Uterus (tissue), 4 donors: ENCODE results near the gene GALNT18. TPM values are rescaled to one million over a fixed set of nuclear protein-coding genes. Genes with fewer than 3 reads are reported as not detected.

Source experiments
- DNase-seq, 2 donors: peaks; one replicate each; pipeline ENCODE4 v3.0.0-alpha.2; 2019 to 2020
- H3K27ac ChIP-seq, 2 donors: fragments of 200-600 bp; sonication (generic); 1 replicate in 1 of 2; 2 replicates in 1 of 2; pipeline ENCODE4 v1.5.1; 2016 to 2018
- H3K27me3 ChIP-seq, 2 donors: fragments of 200-600 bp; sonication (generic); one replicate each; pipeline ENCODE4 v1.5.1; 2018 to 2019; ENCODE audit warnings: control low read depth in 1 of 2
- H3K36me3 ChIP-seq, 2 donors: fragments of 200-600 bp; sonication (generic); one replicate each; pipeline ENCODE4 v1.5.1; 2019; ENCODE audit warnings: control low read depth in 1 of 2
- H3K4me1 ChIP-seq, 2 donors: fragments of 200-600 bp; sonication (generic); one replicate each; pipeline ENCODE4 v1.5.1; 2018 to 2019; ENCODE audit warnings: control low read depth in 1 of 2
- H3K4me3 ChIP-seq, 2 donors: fragments of 200-600 bp; sonication (generic); 1 replicate in 1 of 2; 2 replicates in 1 of 2; pipeline ENCODE4 v1.5.1; 2018 to 2019; ENCODE audit warnings: mild to moderate bottlenecking in 1 of 2
- H3K9me3 ChIP-seq, 2 donors: fragments of 200-600 bp; sonication (generic); one replicate each; pipeline ENCODE4 v1.5.1; 2019; ENCODE audit warnings: control low read depth in 1 of 2
- CTCF ChIP-seq, 4 experiments: fragments of 200-600 bp in 2 of 4; fragments of 450-650 bp in 2 of 4; sonication (generic) in 2 of 4; IDR thresholded peaks; one replicate each; pipeline ENCODE4 v1.5.1; 2016 to 2019; ENCODE audit warnings: antibody characterized with exemption in 4 of 4, mild to moderate bottlenecking in 2 of 4, moderate library complexity in 1 of 4
- POLR2A ChIP-seq, 2 donors: fragments of 450-650 bp; IDR thresholded peaks; one replicate each; pipeline ENCODE4 v1.6.1; 2016; ENCODE audit warnings: antibody characterized with exemption in 2 of 2, mild to moderate bottlenecking in 1 of 2, moderate library complexity in 1 of 2
- intact Hi-C: fragments of 100-400 bp; cut with DNase I; formaldehyde crosslinking; loops from one replicate; pipeline ENCODE4 v1.15.1; 2023; ENCODE audit warnings: low total_unique reads
- total RNA-seq, 4 donors: library from RNA; depleted of rRNA in 3 of 4; stranded (reverse); fragments of >200 nt in 3 of 4; gene quantifications; one replicate each; pipeline versions ENCODE4 v1.1.0 to v1.2.4, GENCODE V29; 2014 to 2023
- donor health status: DM: yes; HTN: yes; CAD: no.

The GALNT18 gene
- total RNA-seq, 4 donors from 2014 or later: 21.4 to 35.1 (median 27.3) TPM

- H3K9me3 ChIP-seq: no peaks in the 10 kb centered on the region
- no peaks in the 10 kb centered on the region for H3K27me3 ChIP-seq
- intact Hi-C loops: no loop called here
- H3K4me3 ChIP-seq: no peak overlapping the region
- TF ChIP-seq CTCF (IDR thresholded peaks at IDR 0.05): no peak
- TF ChIP-seq POLR2A (IDR thresholded peaks at IDR 0.05): no peak
- H3K36me3 ChIP-seq: no peaks in the 10 kb centered on the region
- no peaks in the 10 kb centered on the region for H3K4me1 ChIP-seq
- DNase-seq: no peak
- H3K27ac ChIP-seq: no peak overlapping the region
Measured at GRCh38 chr11:11427140-11427539, 194.7 kb downstream of the GALNT18 start.

GRCh38 chr11:11426226-11426952 lies 195.4 kb downstream of the GALNT18 start:
- no peaks in the 10 kb centered on the region for H3K4me1 ChIP-seq
- TF ChIP-seq CTCF (IDR thresholded peaks at IDR 0.05) (no peak), POLR2A (IDR thresholded peaks at IDR 0.05) (no peak)
- no peaks in the 10 kb centered on the region for H3K9me3 ChIP-seq
- intact Hi-C loops: no loop called here
- H3K36me3 ChIP-seq: no peaks in the 10 kb centered on the region
- no peak for DNase-seq
- H3K4me3 ChIP-seq: no peak overlapping the region
- no peak overlapping the region for H3K27ac ChIP-seq
- no peaks in the 10 kb centered on the region for H3K27me3 ChIP-seq

- no peak for TF ChIP-seq CTCF (IDR thresholded peaks at IDR 0.05)
- no peak for TF ChIP-seq POLR2A (IDR thresholded peaks at IDR 0.05)
- no peaks in the 10 kb centered on the region for H3K4me1 ChIP-seq
- H3K27me3 ChIP-seq: no peaks in the 10 kb centered on the region
- H3K4me3 ChIP-seq: no peak overlapping the region
- no peaks in the 10 kb centered on the region for H3K9me3 ChIP-seq
- H3K36me3 ChIP-seq: no peaks in the 10 kb centered on the region
- no peak overlapping the region for H3K27ac ChIP-seq
- no peak for DNase-seq
- intact Hi-C loops: no loop called here
Measured at GRCh38 chr11:11425806-11426205, 196.0 kb downstream of the GALNT18 start.

- Histone ChIP-seq H3K36me3 (no peaks in the 10 kb centered on the region), H3K4me3 (no peak overlapping the region), H3K27ac (no peak overlapping the region), H3K27me3 (no peaks in the 10 kb centered on the region), H3K4me1 (no peaks in the 10 kb centered on the region), H3K9me3 (no peaks in the 10 kb centered on the region)
- DNase-seq: no peak
- no peak for TF ChIP-seq POLR2A (IDR thresholded peaks at IDR 0.05)
- no peak for TF ChIP-seq CTCF (IDR thresholded peaks at IDR 0.05)
- intact Hi-C loops: no loop called here
Measured at GRCh38 chr11:11424688-11425087, 197.1 kb downstream of the GALNT18 start.

GRCh38 chr11:11422411-11423128 lies 199.2 kb downstream of the GALNT18 start:
- no peaks in the 10 kb centered on the region for H3K27me3 ChIP-seq
- H3K9me3 ChIP-seq: no peaks in the 10 kb centered on the region
- no peaks in the 10 kb centered on the region for H3K36me3 ChIP-seq
- H3K4me1 ChIP-seq: no peaks in the 10 kb centered on the region
- TF ChIP-seq CTCF (IDR thresholded peaks at IDR 0.05) (no peak), POLR2A (IDR thresholded peaks at IDR 0.05) (no peak)
- no peak overlapping the region for H3K27ac ChIP-seq
- intact Hi-C loops: no loop called here
- H3K4me3 ChIP-seq: no peak overlapping the region
- no peak for DNase-seq
